H9 (cell line): ENCODE results near the gene DMXL2. TPM values are rescaled to one million over a fixed set of nuclear protein-coding genes. Genes with fewer than 3 reads are reported as not detected.
"Not testable (repeated sequence)": the region's sequence is repeated elsewhere in the genome, so short reads cannot be mapped to it uniquely, and the experiment has no call there.

ENCODE experiments used
- DNase-seq: peaks from one replicate; pipeline ENCODE4 v3.0.0-alpha.2; 2017
- H2AFZ ChIP-seq: one replicate; pipeline ENCODE4 v1.6.1; 2013; ENCODE audit warnings: mild to moderate bottlenecking, low read length, control low read depth, moderate library complexity
- H2AK5ac ChIP-seq: 2 replicates; pipeline ENCODE4 v1.6.1; 2013; ENCODE audit warnings: low read length, control low read depth, mixed read lengths; ENCODE audit not compliant: insufficient read length
- H2BK120ac ChIP-seq: one replicate; pipeline ENCODE4 v1.6.1; 2013; ENCODE audit warnings: low read depth, mild to moderate bottlenecking, low read length, control low read depth, inconsistent platforms; ENCODE audit not compliant: poor library complexity, severe bottlenecking
- H2BK12ac ChIP-seq: 2 replicates; pipeline ENCODE4 v1.6.1; 2013; ENCODE audit warnings: low read length, control low read depth, mixed read lengths, low read depth; ENCODE audit not compliant: insufficient read length
- H2BK15ac ChIP-seq: 2 replicates; pipeline ENCODE4 v1.6.1; 2013; ENCODE audit warnings: low read depth, low read length, control low read depth
- H2BK20ac ChIP-seq: one replicate; pipeline ENCODE4 v1.6.1; 2013; ENCODE audit warnings: low read depth, mild to moderate bottlenecking, low read length, control low read depth, inconsistent platforms; ENCODE audit not compliant: poor library complexity, severe bottlenecking
- H2BK5ac ChIP-seq: 2 replicates; pipeline ENCODE4 v1.6.1; 2013; ENCODE audit warnings: low read length, control low read depth, mixed read lengths; ENCODE audit not compliant: insufficient read length
- H3K14ac ChIP-seq: 2 replicates; pipeline ENCODE4 v1.6.1; 2013; ENCODE audit warnings: low read length, control low read depth; ENCODE audit not compliant: insufficient read depth
- H3K18ac ChIP-seq: 2 replicates; pipeline ENCODE4 v1.6.1; 2013; ENCODE audit warnings: low read depth, mild to moderate bottlenecking, mixed read lengths, low read length, control low read depth; ENCODE audit not compliant: insufficient read length
- H3K23ac ChIP-seq: 2 replicates; pipeline ENCODE4 v1.6.1; 2013; ENCODE audit warnings: low read length, control low read depth, mixed read lengths, low read depth; ENCODE audit not compliant: insufficient read length
- H3K23me2 ChIP-seq: 2 replicates; pipeline ENCODE4 v1.6.1; 2013; ENCODE audit warnings: low read depth, mild to moderate bottlenecking, mixed read lengths, low read length, control low read depth; ENCODE audit not compliant: insufficient read length, poor library complexity, severe bottlenecking
- H3K27ac ChIP-seq: 2 replicates; pipeline ENCODE4 v1.5.1; 2013; ENCODE audit warnings: low read length, control low read depth, mixed read lengths, low read depth; ENCODE audit not compliant: insufficient read length
- H3K27me3 ChIP-seq: 2 replicates; pipeline ENCODE4 v1.6.1; 2013; ENCODE audit warnings: low read length, control low read depth, inconsistent platforms; ENCODE audit not compliant: insufficient read depth
- H3K4ac ChIP-seq: 2 replicates; pipeline ENCODE4 v1.6.1; 2013; ENCODE audit warnings: low read depth, mild to moderate bottlenecking, control low read depth, inconsistent platforms, low read length, moderate library complexity
- H3K4me1 ChIP-seq: 2 replicates; pipeline ENCODE4 v1.6.1; 2013; ENCODE audit warnings: low read length, control low read depth, inconsistent platforms; ENCODE audit not compliant: insufficient read depth
- H3K4me2 ChIP-seq: 2 replicates; pipeline ENCODE4 v1.6.1; 2013; ENCODE audit warnings: low read length, control low read depth, mixed read lengths; ENCODE audit not compliant: insufficient read length, insufficient read depth
- H3K56ac ChIP-seq: 2 replicates; pipeline ENCODE4 v1.6.1; 2013; ENCODE audit warnings: low read depth, mild to moderate bottlenecking, mixed read lengths, low read length, control low read depth; ENCODE audit not compliant: insufficient read length
- H3K79me1 ChIP-seq: 2 replicates; pipeline ENCODE4 v1.6.1; 2013; ENCODE audit warnings: low read depth, mild to moderate bottlenecking, moderate library complexity, low read length, control low read depth, inconsistent platforms; ENCODE audit not compliant: insufficient read depth, poor library complexity, severe bottlenecking
- H3K79me2 ChIP-seq: 2 replicates; pipeline ENCODE4 v1.6.1; 2013; ENCODE audit warnings: low read length, control low read depth, inconsistent platforms; ENCODE audit not compliant: insufficient read depth
- H3K9ac ChIP-seq: 2 replicates; pipeline ENCODE4 v1.6.1; 2013; ENCODE audit warnings: low read length, control low read depth, mixed read lengths; ENCODE audit not compliant: insufficient read length; ENCODE audit errors: extremely low read depth
- H3K9me3 ChIP-seq: one replicate; pipeline ENCODE4 v1.6.1; 2013; ENCODE audit warnings: low read depth, low read length, inconsistent platforms; ENCODE audit not compliant: control insufficient read depth
- H3T11ph ChIP-seq: one replicate; pipeline ENCODE4 v1.6.1; 2013; ENCODE audit warnings: mild to moderate bottlenecking, low read length, control low read depth, inconsistent platforms
- H4K20me1 ChIP-seq: one replicate; pipeline ENCODE4 v1.6.1; 2013; ENCODE audit not compliant: control insufficient read depth, insufficient read length, insufficient read depth
- H4K5ac ChIP-seq: 2 replicates; pipeline ENCODE4 v1.6.1; 2013; ENCODE audit warnings: low read depth, mild to moderate bottlenecking, mixed read lengths, low read length, control low read depth; ENCODE audit not compliant: insufficient read length
- H4K8ac ChIP-seq: replicated peaks from 2 replicates; pipeline ENCODE4 v1.6.1; 2013; ENCODE audit warnings: low read length, control low read depth, mixed read lengths, low read depth; ENCODE audit not compliant: insufficient read length
- H4K91ac ChIP-seq: 2 replicates; pipeline ENCODE4 v1.6.1; 2013; ENCODE audit warnings: low read depth, mild to moderate bottlenecking, moderate library complexity, mixed read lengths, low read length, control low read depth; ENCODE audit not compliant: insufficient read length
- H3K27ac Mint-ChIP-seq, 3 experiments: 2 replicates in 2 of 3; 3 replicates in 1 of 3; pipeline ENCODE4 v1.8.0; 2020 to 2021; ENCODE audit warnings: mixed read lengths in 3 of 3, mild to moderate bottlenecking in 1 of 3, moderate library complexity in 1 of 3
- H3K27me3 Mint-ChIP-seq: 2 replicates; pipeline ENCODE4 v1.8.0; 2021; ENCODE audit warnings: low read depth, mild to moderate bottlenecking, moderate library complexity, mixed read lengths
- H3K36me3 Mint-ChIP-seq, 3 experiments: 2 replicates in 2 of 3; 3 replicates in 1 of 3; pipeline ENCODE4 v1.8.0; 2020 to 2021; ENCODE audit warnings: low read depth in 3 of 3, mixed read lengths in 3 of 3; ENCODE audit not compliant: insufficient read depth in 1 of 3
- H3K4me1 Mint-ChIP-seq, 2 experiments: 2 replicates each; pipeline ENCODE4 v1.8.0; 2020; ENCODE audit warnings: mixed read lengths in 2 of 2
- H3K4me3 Mint-ChIP-seq, 2 experiments: 2 replicates in 1 of 2; 3 replicates in 1 of 2; pipeline ENCODE4 v1.8.0; 2020 to 2021; ENCODE audit warnings: mild to moderate bottlenecking in 2 of 2, mixed read lengths in 2 of 2, moderate library complexity in 1 of 2
- H3K9me3 Mint-ChIP-seq, 2 experiments: 2 replicates in 1 of 2; 3 replicates in 1 of 2; pipeline ENCODE4 v1.8.0; 2020; ENCODE audit warnings: mild to moderate bottlenecking in 2 of 2, mixed read lengths in 2 of 2, moderate library complexity in 1 of 2
- WGBS: extraction: QIAGEN DNeasy Blood & Tissue Kit; methylation state at CpG from one replicate; pipeline ENCODE4 v1.1.7; 2013; ENCODE audit warnings: missing lambda C conversion rate, low lambda C conversion rate, mixed read lengths; ENCODE audit not compliant: insufficient read length; ENCODE audit errors: extremely low coverage; 5-methylcytosine and 5-hydroxymethylcytosine counted together
- total RNA-seq: library from RNA; stranded (reverse); gene quantifications from 2 replicates; pipeline ENCODE4 v1.2.1, GENCODE V29; 2021

The DMXL2 gene
- total RNA-seq, 1 experiment from 2014 or later, result 13.9 TPM

- not testable (repeated sequence) for H2AFZ ChIP-seq, H3K4me1 ChIP-seq, H3K4me1 Mint-ChIP-seq, H3K18ac ChIP-seq, H3K56ac ChIP-seq, H3K9ac ChIP-seq, H3K4ac ChIP-seq, H4K91ac ChIP-seq, H3K9me3 Mint-ChIP-seq, H3K23ac ChIP-seq, H2BK120ac ChIP-seq, H3K36me3 Mint-ChIP-seq, H4K8ac ChIP-seq, H3K4me2 ChIP-seq, H2AK5ac ChIP-seq, H3K27ac ChIP-seq, H2BK5ac ChIP-seq, H3K79me2 ChIP-seq, H3K27me3 Mint-ChIP-seq, H2BK20ac ChIP-seq, H4K20me1 ChIP-seq, H2BK15ac ChIP-seq, H3K23me2 ChIP-seq, H3K9me3 ChIP-seq, H3T11ph ChIP-seq, H3K27me3 ChIP-seq, H3K14ac ChIP-seq, H2BK12ac ChIP-seq, H3K79me1 ChIP-seq, H4K5ac ChIP-seq
- DNase-seq, result peak; percentile 58
- no CpG with 5 or more reads among the region's 15 CpGs for WGBS
- peak overlapping the region in 1 of 2 experiments; percentile 26; a peak in 1 of 5 replicates for H3K4me3 Mint-ChIP-seq
- H3K27ac Mint-ChIP-seq, result 0 out of 7 replicates have a peak overlapping the region, but pooled peaks of 1 of the 3 experiments have one; percentile 45
Observed at GRCh38 chr15:51603462-51603948, 19.1 kb downstream of the DMXL2 start.
